SKM-1 treated with dmso at 0.1 percent for 144 hours (cell line): ENCODE data around the gene GHR.

ENCODE experiments used
- DNase-seq: peaks from one replicate; lab custom pipeline; 2025; ENCODE audit not compliant: unreplicated experiment; lab: John Stamatoyannopoulos, UW

Gene GHR

DNA sequence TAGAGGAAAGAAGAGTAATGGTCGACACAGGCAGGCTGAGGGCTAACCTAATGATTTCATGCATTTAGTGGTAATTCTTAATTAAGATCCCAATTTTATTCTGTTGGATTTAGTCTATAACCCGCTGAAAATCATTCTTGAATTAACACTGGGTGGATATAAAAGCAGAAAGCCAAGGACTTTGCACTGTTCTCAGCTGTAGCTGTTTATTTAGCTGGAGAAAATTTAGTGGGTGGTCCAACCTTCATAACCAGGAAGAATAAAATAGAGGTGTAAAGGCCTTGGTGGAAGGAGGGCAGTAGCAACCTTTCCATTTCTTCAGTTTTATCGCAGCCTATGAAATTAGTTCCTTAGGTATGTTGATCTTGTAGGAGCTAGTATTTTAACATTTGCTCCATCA lies 92.3 kb downstream of the GHR start:
- no peak for DNase-seq

DNA sequence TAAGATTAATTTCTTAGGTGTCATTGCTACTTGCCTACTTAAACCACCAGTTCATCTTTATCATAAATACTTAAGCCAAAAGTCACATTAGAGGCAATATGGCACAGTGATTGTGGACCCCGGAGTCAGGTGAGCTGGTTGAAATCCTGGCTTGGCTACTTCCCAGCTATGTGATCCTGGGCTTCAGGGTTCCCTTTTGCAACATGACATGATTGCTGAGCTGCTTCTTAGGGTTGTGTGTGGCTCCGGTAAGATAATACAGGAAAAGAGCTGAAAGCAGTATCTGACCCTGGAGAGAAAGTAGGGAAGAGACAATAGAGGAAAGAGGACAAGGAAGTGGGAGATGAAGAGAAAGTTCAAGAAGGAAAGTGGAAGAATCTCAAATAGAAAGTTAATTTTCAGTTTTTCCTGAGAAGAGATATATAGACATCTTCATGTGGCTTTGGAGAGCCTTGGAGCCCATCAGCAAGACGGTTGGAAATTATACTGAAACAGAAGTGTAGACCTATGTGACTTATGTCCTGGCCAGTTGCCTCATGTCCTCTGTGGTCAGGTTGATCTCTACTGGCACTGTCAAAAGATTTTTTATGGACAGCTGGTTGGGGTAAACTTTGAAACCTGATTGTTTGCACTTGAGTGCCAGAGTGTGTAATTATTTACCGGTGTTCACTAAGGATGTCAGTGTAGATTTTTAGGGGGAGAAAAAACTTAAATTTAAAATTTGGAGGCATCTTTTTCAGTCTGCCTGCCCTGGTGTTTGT lies 93.2 kb downstream of the GHR start:
- DNase-seq = no peak

DNA sequence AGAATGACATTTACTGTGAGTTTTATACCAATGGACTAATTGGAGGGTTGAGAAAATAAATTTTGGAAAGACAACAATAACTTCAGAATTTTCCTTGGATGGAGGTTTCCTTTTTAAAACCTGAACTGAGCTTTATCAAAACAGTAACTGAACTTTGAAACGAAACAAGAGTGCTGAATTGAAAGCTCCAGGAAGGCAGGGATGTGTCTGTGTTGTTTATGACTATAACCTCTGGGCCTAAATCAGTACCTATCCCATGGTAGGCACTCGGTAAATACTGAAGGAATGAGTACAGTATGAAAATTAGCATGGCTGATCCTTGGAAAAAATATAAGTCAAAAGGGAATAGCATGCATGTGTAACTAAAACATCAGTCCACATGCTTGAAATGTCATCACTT lies 93.9 kb downstream of the GHR start:
- no peak for DNase-seq

DNA sequence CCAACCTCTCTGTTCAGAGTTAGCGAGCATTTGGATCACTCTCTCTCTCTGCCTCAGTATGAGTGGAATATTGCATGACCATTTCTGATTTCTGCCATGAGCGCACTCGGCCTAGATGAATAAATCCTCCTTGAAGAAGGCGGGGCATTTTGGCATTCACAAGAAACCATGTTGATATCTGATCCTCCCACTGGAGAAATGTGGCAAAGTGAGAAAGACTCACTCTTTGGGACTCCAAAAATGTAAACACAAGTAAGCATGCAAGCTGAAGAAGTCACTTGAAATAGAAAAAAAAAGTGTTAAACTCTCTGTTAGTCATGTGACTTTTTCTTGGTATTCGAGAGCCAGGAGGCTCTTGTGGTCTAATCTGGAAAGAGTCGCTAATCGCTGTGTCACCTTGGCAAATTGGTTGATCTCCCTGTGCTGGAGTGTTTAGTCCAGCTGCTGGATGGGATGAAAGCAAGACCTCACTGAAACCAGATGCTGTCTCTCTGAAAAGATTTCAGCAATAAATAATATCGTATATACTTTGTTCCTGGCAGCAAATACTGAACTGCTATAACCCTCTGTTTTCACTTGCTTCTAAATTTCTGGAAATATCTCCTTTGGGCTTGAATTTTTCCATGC lies 95.5 kb downstream of the GHR start:
- DNase-seq = no peak

DNA sequence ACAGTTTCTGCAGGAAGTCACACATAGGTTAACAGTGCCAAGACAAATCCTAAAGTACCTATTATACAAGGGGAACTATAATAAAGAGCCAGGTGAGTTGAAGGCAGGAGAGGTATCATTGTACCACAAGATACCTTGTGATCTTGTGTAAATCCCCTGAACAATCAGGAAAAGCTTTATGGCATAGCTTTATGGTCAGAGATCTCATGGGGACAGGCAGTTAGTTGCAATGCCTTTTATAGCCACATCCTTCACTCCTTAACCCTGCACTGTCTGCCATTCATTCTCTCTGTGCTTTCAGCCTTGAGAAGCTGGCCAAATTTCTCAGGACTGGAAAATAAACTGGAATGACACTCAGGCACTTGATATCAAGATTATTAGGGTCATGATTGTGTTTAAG lies 97.0 kb downstream of the GHR start:
- no peak for DNase-seq

DNA sequence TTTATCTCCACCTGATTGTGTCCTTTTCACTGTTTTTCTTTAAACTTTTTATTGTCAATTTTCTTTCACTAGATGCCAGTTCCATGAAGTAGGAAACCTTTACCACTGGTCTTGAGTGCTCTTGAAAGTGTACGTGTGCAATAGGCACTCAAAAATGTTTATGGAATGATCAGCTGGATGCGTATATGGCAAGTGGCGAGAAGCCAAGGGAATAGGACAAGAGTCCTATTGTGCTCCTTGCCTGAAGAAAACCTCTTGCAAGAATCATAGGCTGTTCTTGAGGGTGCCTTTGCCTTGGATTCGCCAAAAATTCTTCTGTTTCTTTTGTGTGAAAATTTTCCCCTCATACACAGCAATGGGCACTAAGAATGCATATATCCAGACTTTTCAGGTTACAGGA lies 97.7 kb downstream of the GHR start:
- DNase-seq = no peak

DNA sequence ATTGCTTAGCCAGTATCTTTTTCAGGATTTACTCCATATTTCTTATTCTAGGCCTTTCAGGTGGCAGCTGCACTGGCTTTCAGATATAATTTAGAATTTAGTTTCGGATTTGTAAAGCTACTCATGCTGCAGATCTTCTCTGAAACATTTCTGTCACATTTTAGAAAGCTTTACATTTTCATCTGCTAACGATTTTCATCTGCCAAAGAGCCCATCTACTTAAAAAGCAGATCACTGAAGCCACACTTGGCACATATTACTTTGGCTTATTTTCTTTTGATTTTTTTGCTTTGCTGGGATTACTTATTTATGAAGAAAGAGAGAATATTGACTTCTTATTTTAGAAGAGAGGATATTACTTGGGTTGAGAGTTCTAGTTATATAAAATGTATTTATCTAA lies 98.2 kb downstream of the GHR start:
- no peak for DNase-seq

DNA sequence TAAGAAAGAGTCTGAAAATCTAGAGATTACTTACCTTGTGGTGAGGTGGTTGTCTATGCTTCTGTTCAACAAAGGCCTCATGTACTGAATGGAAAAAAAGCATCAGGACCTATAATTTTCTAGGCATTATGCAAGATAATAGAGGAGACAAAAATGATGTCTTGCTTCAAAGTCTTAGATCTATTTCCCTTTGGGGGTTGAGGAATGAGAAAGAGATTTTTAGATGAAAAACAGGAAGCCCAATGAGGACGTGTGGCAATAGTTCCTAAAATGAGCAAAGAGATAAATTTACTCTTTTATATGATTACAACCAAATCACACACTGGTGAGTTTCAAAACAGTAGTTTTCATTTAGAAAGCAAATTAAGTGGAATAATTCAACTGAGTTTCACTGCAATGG lies 99.5 kb downstream of the GHR start:
- peak; percentile 3 for DNase-seq

DNA sequence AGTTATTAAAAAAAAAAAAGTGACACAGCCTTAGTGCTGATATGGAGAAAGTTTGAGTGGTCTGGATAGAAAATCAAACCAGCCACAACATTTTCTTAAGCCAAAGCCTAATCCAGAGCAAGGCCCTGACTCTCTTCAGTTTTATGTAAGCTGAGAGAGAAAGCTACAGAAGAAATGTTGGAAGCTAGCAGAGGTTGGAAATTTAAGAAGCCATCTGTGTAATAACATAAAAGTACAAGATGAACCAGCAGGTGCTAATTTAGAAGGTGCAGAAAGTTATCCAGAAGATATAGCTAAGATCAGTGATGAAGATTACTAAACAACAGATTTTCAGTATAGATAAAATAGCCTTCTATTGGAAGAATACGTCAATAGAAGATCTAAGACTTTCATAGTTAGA lies 102.9 kb downstream of the GHR start:
- DNase-seq = no peak

DNA sequence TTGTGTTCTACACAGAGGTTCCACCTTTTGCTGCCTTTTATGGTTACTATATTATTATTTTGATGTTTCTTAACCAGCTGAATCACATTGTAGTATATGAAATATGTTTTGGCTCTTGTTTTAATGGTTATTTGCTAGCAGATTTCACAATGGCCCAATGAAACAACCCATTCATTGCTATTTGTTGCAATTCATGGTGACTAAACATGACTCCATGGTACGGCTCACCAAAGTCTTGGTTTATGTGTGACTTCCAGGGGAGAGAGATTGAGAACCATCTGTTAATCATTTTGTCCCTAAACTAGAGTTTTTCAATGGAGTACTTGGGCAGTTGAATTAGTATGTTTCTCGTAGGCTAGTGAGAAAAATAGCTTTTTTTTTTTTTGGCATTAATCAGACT lies 108.4 kb downstream of the GHR start:
- DNase-seq = no peak

DNA sequence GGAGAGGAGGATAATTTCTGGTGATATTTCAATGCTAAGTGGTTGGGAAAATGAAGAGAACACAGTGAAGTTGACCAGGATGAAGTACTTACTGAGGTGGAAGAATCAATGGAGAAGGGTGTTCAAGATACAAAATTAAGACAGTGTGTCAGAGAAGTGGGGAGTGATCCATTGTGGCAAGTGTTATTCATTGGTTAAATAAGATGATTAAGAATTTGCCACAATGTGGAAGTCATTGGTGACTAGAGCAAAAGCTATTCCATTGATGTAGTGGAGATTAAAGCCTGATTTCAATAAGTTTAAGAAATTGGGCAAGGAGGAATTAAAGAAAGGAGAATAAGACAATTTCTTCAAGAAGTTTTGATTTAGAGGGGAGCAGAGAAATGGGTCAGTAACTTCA lies 118.9 kb downstream of the GHR start:
- DNase-seq = no peak

DNA sequence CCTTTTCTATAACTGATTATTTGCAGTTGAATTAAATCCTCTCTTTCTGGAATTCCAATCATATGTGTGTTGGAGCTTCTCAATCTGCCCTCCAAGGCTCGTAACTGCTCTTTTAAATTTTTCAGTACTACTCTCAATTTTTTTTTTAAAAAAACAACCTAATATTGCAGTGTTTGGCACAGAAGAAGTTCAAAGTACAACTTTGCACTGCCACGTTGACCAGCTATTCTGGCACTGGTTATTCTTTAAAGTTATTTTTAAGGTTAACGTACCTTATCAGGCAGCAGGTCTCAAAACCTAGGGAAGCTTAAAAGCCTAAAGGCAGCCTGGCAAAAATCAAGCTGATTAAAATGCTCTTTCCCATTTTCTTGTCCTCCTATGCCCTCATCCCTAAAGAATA lies 120.5 kb downstream of the GHR start:
- DNase-seq = no peak

DNA sequence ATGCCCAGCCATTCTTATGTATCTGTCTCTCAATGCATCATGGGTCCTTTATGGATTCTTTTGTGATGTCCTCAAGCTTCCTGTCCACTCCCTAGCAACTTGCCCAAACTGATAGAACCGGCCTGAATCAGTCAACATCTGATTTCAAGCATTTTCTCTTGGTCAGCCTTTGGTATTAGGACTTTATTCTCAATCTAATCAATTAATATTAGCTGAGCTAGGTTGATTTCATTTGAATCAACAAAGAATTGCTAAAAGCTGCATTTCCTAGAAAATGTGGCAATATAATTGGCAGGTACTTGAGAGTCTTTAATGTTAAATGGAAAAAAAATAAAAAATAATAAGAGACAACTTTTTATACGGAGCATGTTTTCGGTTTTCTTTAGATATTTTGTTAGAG lies 121.8 kb downstream of the GHR start:
- no peak for DNase-seq

DNA sequence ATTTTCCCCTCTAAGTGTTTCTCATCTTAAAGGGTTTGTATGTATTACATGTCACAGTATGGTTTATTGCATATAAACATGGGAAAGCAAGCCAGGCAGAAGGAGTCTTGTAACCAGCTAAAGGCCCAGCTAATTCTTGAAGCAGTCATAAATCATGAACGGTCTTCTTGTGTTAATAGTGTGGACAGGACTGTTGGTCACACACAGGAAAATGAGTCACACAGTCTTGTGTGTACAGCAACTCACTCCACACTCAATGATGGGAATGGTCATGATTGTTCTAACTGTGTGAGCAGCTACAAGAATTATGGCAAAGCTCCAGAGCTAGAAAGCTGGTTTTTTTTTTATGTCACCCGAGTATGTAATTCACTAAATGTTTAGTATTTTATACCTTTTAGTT lies 123.9 kb downstream of the GHR start:
- DNase-seq = no peak

DNA sequence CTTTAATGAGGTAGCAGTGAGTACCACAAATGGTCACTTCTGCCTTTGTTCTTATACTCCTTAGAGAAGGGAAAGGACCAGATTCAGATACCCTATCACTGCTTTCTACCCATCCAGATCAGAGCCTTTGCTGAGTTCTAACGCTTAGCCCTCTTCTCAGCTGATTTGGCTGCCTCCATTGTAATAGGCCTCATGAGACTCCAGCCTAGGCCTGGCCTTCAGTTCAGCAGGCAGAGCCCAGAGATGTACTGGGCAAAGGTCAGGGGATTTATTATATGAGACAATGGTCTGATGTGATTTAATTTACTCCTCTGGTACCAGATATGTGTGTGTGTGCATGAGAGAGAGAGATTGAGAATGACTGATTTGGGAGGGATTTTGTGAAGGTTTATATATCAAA lies 124.7 kb downstream of the GHR start:
- no peak for DNase-seq

DNA sequence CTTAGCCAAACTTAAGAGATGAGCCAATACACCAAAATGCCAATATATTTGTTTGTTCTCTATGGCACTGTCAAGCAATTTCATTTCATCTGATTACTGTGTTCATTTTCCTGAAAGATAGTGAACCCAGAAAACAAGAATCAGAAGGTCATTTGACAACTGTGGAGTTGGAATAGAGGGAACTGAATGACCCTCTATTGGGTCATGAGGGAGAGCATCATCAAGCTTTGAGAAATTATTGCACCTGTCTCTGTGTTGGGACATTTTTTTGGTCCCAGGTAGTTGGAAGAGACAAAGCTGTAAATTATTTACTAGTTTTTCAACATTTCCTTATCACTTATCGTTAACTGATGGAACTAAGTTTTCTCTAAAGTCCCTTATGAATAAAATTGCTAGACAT lies 129.4 kb downstream of the GHR start:
- DNase-seq = no peak

DNA sequence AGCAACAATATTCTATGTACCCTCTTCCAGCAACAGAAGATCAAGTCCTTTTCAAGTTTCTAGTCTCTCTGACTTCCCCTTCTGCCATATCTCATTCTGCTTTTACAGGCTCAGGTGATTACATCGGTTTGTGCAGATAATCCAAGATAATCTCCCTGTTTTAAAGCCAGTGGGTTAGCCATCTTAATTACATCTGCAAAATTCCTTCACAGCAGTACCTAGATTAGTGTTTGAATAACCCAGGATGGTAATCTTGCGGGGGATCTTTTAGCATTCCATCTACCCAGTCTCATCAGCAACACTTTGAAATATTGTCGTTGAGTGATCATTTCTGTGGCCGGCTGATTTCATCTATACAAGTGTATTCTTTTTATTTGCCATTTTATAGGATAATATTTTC lies 130.2 kb downstream of the GHR start:
- DNase-seq = no peak

DNA sequence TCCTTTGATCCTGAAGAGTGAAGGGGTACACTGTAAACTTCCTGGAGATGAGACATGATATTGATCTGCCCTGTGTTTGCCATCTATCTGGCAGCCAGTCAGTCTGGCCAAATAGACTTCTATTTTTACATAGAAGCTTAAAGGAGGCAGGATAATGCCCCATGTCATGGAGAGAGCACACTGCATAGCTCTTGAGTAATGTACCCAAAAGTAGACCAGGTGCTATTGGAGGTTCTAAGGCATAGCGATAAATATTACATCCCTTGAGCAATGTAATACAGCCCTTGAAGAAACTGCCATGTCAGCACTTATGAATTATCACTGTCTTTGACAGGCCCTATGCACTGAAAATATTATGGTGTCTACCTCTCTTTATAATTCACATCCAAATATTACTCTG lies 131.8 kb downstream of the GHR start:
- no peak for DNase-seq

DNA sequence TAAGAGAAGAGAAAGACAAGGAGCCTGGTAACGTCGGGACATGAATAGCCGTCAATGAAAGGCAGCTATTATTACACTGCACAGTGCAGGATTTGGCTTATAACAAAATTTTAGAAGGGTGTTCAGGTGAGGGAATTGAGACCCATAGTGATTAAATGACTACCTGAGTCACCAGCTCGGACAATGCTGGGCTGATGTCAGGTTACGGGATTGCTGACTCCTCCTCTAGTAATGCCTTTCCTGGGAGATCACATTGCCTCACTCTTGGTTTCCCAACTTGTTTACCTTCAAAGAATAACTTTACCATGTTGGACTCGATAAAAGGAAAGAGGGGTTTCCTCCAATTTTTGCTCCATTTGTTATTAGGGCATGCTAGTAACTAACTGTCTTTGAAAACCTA lies 132.6 kb downstream of the GHR start:
- DNase-seq = no peak

DNA sequence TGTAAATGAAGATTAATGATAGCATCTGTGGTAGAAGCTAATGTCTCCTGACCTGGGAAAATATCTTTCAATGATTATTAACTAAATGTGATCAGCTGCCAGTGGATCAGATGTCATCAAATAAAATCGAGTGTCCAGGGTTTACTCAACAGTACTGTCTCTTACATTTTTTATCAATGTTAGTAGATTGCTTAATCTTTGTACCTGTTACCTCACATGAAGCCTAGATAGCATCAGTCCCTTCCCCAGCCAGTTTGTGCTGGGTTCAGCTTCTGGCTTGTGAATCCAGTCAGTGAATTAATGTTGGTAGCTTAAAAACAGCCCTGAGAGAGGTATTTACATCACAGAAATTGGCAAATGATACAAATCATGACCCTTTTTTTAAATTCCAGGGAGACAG lies 134.4 kb downstream of the GHR start:
- DNase-seq = no peak

DNA sequence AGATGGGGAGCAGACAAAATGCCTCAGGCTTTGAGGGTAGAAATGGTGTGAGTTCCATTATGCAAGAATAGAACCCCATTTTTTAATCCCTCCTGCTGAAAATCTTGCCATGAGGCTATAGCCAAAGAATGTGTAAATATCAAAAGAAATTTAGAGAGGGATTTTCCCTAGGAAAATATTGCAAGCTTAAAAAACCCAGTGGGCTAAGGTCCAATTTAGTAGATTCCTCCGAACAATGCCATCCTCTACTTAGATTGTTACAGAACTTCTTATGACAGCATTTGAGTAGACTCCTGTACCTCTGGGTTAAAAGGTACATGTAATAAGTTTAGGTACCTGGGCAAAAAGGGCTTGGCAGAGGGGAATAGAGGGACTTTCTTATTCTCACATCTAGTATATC lies 138.4 kb downstream of the GHR start:
- DNase-seq = no peak

DNA sequence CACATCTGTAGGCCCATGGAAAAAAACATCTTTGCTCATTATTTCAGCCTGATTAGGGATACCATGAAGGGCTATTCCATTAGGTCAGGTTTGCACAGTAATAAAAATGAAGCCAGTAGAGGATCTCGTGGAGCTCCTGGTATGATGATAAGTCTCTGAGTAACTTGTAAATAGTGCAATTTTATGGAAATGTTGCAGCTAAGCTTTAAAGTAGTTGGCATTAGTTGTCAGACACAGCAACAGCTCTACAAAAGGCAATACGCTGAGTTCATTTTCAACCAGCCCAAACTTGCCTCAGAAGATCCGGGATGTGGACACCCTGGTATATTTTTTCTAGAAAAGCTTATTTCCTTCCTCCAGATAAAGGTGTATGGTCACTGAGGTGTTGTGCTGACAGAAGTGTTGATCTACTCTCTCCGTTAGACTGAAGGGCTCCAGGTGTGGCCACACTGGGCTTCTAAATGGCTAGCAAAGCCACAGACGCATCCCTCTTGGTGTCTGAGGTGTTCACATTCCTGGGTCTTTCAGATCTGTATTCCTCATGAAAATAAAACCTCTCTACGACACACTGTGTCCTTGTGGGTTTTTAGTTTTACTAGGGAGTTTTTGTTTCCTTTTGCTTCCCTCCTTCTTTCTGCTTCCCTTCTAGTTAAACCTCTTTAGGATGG lies 141.6 kb downstream of the GHR start:
- no peak for DNase-seq
